ENCODE measurements around the gene TAF4.

- TF ChIP-seq POLR2A (IDR thresholded peaks at IDR 0.05; ENCODE audit: low read length) (no peak), GATA1 (IDR thresholded peaks at IDR 0.05; ENCODE audit: low read depth, low read length) (no peak)
These were observed 64.4 kb downstream of the TAF4 start for GRCh38 chr20:62001178-62001715.
